Neural progenitor cell (in vitro differentiated cells): ENCODE results near the gene CCT8.

Source experiments
- CTCF ChIP-seq: fragments of 200-600 bp; sonication (generic); IDR thresholded peaks from 2 replicates; pipeline ENCODE4 v1.5.1; 2017; ENCODE audit warnings: antibody characterized with exemption, mild to moderate bottlenecking
- EZH2 ChIP-seq: fragments of 200-600 bp; sonication (generic); IDR thresholded peaks from 2 replicates; pipeline ENCODE4 v1.6.1; 2017; ENCODE audit warnings: antibody characterized with exemption, mild to moderate bottlenecking, moderate library complexity
- EZH2phosphoT487 ChIP-seq: fragments of 200-600 bp; sonication (generic); IDR thresholded peaks from 2 replicates; pipeline ENCODE4 v1.6.1; 2017; ENCODE audit warnings: antibody characterized with exemption

- TF ChIP-seq CTCF (no peak), EZH2 (no peak), EZH2phosphoT487 (no peak)
Measured at GRCh38 chr21:29030909-29031308, 42.5 kb downstream of the CCT8 start.
